ENCODE data around the gene CREBZF. TPM values are rescaled to one million over a fixed set of nuclear protein-coding genes. Genes with fewer than 3 reads are reported as not detected.

Gene CREBZF, protein sequence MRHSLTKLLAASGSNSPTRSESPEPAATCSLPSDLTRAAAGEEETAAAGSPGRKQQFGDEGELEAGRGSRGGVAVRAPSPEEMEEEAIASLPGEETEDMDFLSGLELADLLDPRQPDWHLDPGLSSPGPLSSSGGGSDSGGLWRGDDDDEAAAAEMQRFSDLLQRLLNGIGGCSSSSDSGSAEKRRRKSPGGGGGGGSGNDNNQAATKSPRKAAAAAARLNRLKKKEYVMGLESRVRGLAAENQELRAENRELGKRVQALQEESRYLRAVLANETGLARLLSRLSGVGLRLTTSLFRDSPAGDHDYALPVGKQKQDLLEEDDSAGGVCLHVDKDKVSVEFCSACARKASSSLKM
- total RNA-seq: 10 to 100 TPM; 30.2 to 35.6 TPM
- polyA plus RNA-seq (ENCODE audit: insufficient read length in 6 of 6): 100 to 1,000 TPM; 104 to 137 (median 124) TPM
- long read RNA-seq, donor 1, full-length matches to known transcripts: 162 of 258 reads
- long read RNA-seq, donor 1, partial matches to known transcripts: 96 of 258 reads
- long read RNA-seq, donor 1, other reads (novel, unspliced or antisense): 0 of 258 reads
- long read RNA-seq, donor 2, full-length matches to known transcripts: 145 of 162 reads
- long read RNA-seq, donor 2, partial matches to known transcripts: 17 of 162 reads
- long read RNA-seq, donor 2, other reads (novel, unspliced or antisense): 0 of 162 reads
- long read RNA-seq, donor 3, full-length matches to known transcripts: 75 of 87 reads
- long read RNA-seq, donor 3, partial matches to known transcripts: 12 of 87 reads
- long read RNA-seq, donor 3, other reads (novel, unspliced or antisense): 0 of 87 reads
- long read RNA-seq, donor 4, full-length matches to known transcripts: 7 of 8 reads
- long read RNA-seq, donor 4, partial matches to known transcripts: 1 of 8 reads
- long read RNA-seq, donor 4, other reads (novel, unspliced or antisense): 0 of 8 reads
- long read RNA-seq, donor 5, full-length matches to known transcripts: 103 of 128 reads
- long read RNA-seq, donor 5, partial matches to known transcripts: 25 of 128 reads
- long read RNA-seq, donor 5, other reads (novel, unspliced or antisense): 0 of 128 reads
- long read RNA-seq, donor 6, full-length matches to known transcripts: 76 of 86 reads
- long read RNA-seq, donor 6, partial matches to known transcripts: 10 of 86 reads
- long read RNA-seq, donor 6, other reads (novel, unspliced or antisense): 0 of 86 reads
- long read RNA-seq, donor 7, full-length matches to known transcripts: 71 of 86 reads
- long read RNA-seq, donor 7, partial matches to known transcripts: 15 of 86 reads
- long read RNA-seq, donor 7, other reads (novel, unspliced or antisense): 0 of 86 reads
- long read RNA-seq, donor 8, full-length matches to known transcripts: 94 of 105 reads
- long read RNA-seq, donor 8, partial matches to known transcripts: 11 of 105 reads
- long read RNA-seq, donor 8, other reads (novel, unspliced or antisense): 0 of 105 reads
- long read RNA-seq, donor 9, full-length matches to known transcripts: 4 of 4 reads
- long read RNA-seq, donor 9, partial matches to known transcripts: 0 of 4 reads
- long read RNA-seq, donor 9, other reads (novel, unspliced or antisense): 0 of 4 reads
- long read RNA-seq, donor 10, full-length matches to known transcripts: 4 of 5 reads
- long read RNA-seq, donor 10, partial matches to known transcripts: 0 of 5 reads
- long read RNA-seq, donor 10, other reads (novel, unspliced or antisense): 1 of 5 reads
- long read RNA-seq, donor 11, full-length matches to known transcripts: 87 of 108 reads
- long read RNA-seq, donor 11, partial matches to known transcripts: 21 of 108 reads
- long read RNA-seq, donor 11, other reads (novel, unspliced or antisense): 0 of 108 reads
- long read RNA-seq, donor 12, full-length matches to known transcripts: 77 of 90 reads
- long read RNA-seq, donor 12, partial matches to known transcripts: 13 of 90 reads
- long read RNA-seq, donor 12, other reads (novel, unspliced or antisense): 0 of 90 reads

DNA sequence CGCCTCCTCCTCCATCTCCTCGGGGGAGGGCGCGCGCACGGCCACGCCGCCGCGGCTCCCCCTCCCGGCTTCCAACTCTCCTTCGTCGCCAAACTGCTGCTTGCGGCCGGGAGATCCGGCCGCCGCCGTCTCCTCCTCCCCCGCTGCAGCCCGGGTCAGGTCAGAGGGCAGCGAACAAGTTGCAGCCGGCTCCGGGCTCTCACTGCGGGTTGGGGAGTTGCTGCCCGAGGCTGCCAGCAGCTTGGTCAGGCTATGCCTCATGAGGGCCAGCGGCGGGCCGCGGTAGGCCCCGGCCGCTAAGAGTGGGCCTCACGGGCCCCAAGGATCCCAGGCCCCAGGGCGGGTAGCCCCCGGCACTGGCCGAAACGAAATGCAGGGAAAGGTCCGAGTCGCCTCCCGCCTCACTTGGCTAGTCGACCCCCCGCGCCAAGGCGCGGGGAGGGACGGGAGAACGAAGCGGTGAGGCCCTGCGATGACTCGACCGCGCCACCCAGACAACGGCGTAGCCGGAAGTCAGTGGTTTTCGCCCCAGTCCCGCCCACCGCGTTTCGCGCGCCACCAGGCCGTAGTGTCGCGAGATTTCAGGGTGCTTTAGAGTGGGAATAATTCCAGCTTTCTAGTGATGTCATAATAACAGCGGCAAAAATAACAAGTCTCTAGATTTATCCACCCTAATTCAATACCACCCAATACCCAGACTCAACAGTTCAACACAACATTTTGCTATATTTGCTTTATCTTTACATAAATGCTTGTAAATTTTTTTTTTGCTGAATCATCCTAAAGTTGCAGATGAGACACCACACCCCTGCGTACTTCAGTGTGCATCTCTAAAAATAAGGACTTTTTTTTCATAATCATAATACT, at the start of gene CREBZF:
TSS of gene CREBZF (minus strand) at position 515 of the 867 bp plus-strand sequence. CDS start at position 261, 254 bp downstream.
- TF ChIP-seq, protein P1, sequence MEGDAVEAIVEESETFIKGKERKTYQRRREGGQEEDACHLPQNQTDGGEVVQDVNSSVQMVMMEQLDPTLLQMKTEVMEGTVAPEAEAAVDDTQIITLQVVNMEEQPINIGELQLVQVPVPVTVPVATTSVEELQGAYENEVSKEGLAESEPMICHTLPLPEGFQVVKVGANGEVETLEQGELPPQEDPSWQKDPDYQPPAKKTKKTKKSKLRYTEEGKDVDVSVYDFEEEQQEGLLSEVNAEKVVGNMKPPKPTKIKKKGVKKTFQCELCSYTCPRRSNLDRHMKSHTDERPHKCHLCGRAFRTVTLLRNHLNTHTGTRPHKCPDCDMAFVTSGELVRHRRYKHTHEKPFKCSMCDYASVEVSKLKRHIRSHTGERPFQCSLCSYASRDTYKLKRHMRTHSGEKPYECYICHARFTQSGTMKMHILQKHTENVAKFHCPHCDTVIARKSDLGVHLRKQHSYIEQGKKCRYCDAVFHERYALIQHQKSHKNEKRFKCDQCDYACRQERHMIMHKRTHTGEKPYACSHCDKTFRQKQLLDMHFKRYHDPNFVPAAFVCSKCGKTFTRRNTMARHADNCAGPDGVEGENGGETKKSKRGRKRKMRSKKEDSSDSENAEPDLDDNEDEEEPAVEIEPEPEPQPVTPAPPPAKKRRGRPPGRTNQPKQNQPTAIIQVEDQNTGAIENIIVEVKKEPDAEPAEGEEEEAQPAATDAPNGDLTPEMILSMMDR (IDR thresholded peaks at IDR 0.05): no peak
- intact Hi-C loops (cut with DNase I): no loop called here
- H3K36me3 ChIP-seq: peaks cover 0 to 8% of the 10 kb centered on the region in 2 donors

DNA sequence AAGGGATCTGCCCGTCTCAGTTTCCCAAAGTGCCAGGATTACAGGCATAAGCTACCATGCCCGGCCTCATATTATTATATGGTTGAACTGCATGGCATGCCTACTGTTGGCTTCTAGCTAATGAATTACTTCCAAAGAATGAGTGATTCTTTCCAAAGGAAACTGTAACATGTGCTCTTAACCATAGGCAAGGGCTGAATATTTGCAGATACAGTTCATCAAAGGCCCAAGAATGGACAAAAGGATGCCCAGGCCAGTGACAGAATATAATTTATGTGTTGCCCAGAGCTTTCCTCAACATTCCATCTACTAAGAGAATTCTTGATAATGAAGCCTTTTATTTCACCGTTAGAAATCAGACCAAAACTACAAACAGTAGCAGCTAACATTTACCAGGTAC, 48.0 kb upstream of the CREBZF start:
- Histone ChIP-seq H3K4me1 (no peaks in the 10 kb centered on the region), H3K36me3 (no peaks in the 10 kb centered on the region), H3K4me3 (no peak overlapping the region), H3K27ac (no peak overlapping the region), H3K27me3 (no peaks in the 10 kb centered on the region), H3K9me3 (no peaks in the 10 kb centered on the region)
- DNase-seq (no peak), ATAC-seq (no peak)
- TF ChIP-seq, protein P1 (IDR thresholded peaks at IDR 0.05): no peak
- intact Hi-C loops (cut with DNase I): no loop called here

More for the DNA sequence above, at the start of gene CREBZF:
- H3K4me1 ChIP-seq: peaks cover 18 to 37% of the 10 kb centered on the region in 2 donors
- H3K4me3 ChIP-seq: peak within 1 kb of the TSS; percentile 79 to 92
- no peaks in the 10 kb centered on the region for H3K27me3 ChIP-seq
- ATAC-seq (peak; percentile 93), DNase-seq (peak; percentile 95 to 97 (median 97))
- peak within 1 kb of the TSS; percentile 98 to 99 for H3K27ac ChIP-seq
- no peaks in the 10 kb centered on the region for H3K9me3 ChIP-seq

DNA sequence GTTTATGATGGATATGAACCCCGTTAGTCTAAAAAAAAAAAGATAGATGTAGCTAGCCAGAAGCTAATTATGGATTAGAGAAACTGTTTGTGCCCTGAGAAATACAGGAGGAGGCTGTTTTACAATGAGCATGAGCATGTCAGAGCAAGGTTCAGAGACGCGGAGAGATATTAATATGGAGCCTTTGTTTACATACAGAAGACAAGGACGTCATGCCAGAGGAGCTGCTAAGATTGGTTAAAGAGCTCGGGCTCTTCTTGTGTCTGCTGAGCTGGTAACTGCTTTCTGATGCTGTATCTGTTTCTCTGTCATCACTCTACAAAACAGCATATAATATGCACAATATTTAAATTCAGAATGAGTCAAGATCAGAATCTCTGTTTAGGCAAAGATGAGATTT, 46.0 kb upstream of the CREBZF start:
- TF ChIP-seq, protein P1 (IDR thresholded peaks at IDR 0.05): no peak
- no peak overlapping the region for H3K27ac ChIP-seq
- intact Hi-C loops (cut with DNase I): no loop called here
- DNase-seq: no peak
- no peaks in the 10 kb centered on the region for H3K27me3 ChIP-seq
- no peak for ATAC-seq
- H3K4me1 ChIP-seq: no peaks in the 10 kb centered on the region
- H3K4me3 ChIP-seq: no peak overlapping the region
- no peaks in the 10 kb centered on the region for H3K9me3 ChIP-seq
- H3K36me3 ChIP-seq: no peaks in the 10 kb centered on the region
